H1 (cell line): ENCODE results near the gene DYSF. TPM values are rescaled to one million over a fixed set of nuclear protein-coding genes. Genes with fewer than 3 reads are reported as not detected.

Experiments used
- CHD7 ChIP-seq: fragments of 300-600 bp; sonication (generic); IDR thresholded peaks from 2 replicates; pipeline ENCODE4 v1.7.1; 2012; ENCODE audit warnings: low read length, moderate library complexity, mild to moderate bottlenecking, inconsistent platforms; ENCODE audit not compliant: insufficient replicate concordance
- EGR1 ChIP-seq: IDR thresholded peaks from 2 replicates; pipeline ENCODE4 v1.6.1; 2011; ENCODE audit warnings: low read depth, low read length, borderline replicate concordance
- EZH2 ChIP-seq: fragments of 200-600 bp; sonication (generic); IDR thresholded peaks from 2 replicates; pipeline ENCODE4 v1.7.1; 2012; ENCODE audit warnings: low read depth, mild to moderate bottlenecking, moderate library complexity, low read length, inconsistent platforms; ENCODE audit not compliant: severe bottlenecking
- KDM4A ChIP-seq: IDR thresholded peaks from one replicate; pipeline ENCODE4 v1.7.1; 2012; ENCODE audit warnings: low read depth, mild to moderate bottlenecking, moderate library complexity, low read length, inconsistent platforms; ENCODE audit not compliant: severe bottlenecking
- NANOG ChIP-seq: IDR thresholded peaks from 2 replicates; pipeline ENCODE4 v1.6.1; 2011; ENCODE audit warnings: low read length, low read depth, mild to moderate bottlenecking, inconsistent platforms; ENCODE audit not compliant: insufficient read depth, poor library complexity, severe bottlenecking
- SRF ChIP-seq: IDR thresholded peaks from 2 replicates; pipeline ENCODE4 v1.6.1; 2011; ENCODE audit warnings: mild to moderate bottlenecking, low read depth, low read length, moderate library complexity
- ZNF274 ChIP-seq: IDR thresholded peaks from 2 replicates; pipeline ENCODE4 v1.7.0; 2012; ENCODE audit warnings: low read length, borderline replicate concordance; ENCODE audit errors: extremely low read depth
- polyA plus RNA-seq, 7 experiments: library from polyadenylated mRNA; depleted of rRNA in 3 of 7; stranded (reverse) in 5 of 7; unstranded in 2 of 7; fragments of >200 nt in 5 of 7; fragments of 200-250 nt in 2 of 7; gene quantifications; 1 replicate in 5 of 7; 2 replicates in 1 of 7; 4 replicates in 1 of 7; pipeline versions ENCODE4 v1.2.1 to v1.2.3, GENCODE V29; 2011 to 2013; ENCODE audit warnings: missing spikeins in 2 of 7, mixed read lengths in 2 of 7
- total RNA-seq: library from RNA; stranded (reverse); fragmentation: NEBNext Ultra II Directional; extraction: Animal tissue kit (Norgen Biotek cat#: 25700); gene quantifications from 2 replicates; pipeline ENCODE4 v1.2.1, GENCODE V29; 2021

The DYSF gene
- total and polyA plus RNA-seq, 2 of the 8 experiments (the other 6 are each of a cell fraction or from before 2014, with no cell fraction given): 5.8 to 7.1 TPM

- TF ChIP-seq CHD7 (no peak), EZH2 (no peak), KDM4A (no peak), NANOG (no peak), EGR1 (no peak), ZNF274 (no peak), SRF (no peak)
Observed at GRCh38 chr2:71494091-71494490, 40.7 kb downstream of the DYSF start (continued).
